Suppressor macrophage treated with lipopolysaccharide for 4 hours (primary cell): ENCODE results near the gene MAP7D1.
"Not testable (repeated sequence)": the region's sequence is repeated elsewhere in the genome, so short reads cannot be mapped to it uniquely, and the experiment has no call there.

Source experiments
- DNase-seq: peaks from one replicate; pipeline ENCODE4 v3.0.0-alpha.2; 2020

The MAP7D1 gene

DNA sequence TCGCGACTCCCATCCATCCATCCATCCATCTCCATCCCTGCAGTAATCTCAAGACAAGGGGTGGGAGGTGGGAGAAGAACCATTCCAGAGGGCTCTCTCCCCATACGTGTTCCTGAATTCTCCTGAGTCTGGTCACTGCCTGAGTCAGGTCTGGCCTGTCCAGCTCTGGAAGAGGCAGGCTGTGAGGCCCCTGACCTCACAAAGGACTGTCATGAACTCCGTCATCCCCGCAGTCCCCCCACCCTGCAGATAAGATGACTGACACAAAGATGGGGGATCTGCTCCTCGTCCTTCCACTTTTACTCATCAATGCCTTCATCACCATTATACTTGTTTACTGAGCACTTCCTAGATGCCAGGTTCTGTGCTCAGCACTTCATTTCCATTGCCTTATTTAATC lies 1.6 kb upstream of the MAP7D1 start:
- no peak for DNase-seq

DNA sequence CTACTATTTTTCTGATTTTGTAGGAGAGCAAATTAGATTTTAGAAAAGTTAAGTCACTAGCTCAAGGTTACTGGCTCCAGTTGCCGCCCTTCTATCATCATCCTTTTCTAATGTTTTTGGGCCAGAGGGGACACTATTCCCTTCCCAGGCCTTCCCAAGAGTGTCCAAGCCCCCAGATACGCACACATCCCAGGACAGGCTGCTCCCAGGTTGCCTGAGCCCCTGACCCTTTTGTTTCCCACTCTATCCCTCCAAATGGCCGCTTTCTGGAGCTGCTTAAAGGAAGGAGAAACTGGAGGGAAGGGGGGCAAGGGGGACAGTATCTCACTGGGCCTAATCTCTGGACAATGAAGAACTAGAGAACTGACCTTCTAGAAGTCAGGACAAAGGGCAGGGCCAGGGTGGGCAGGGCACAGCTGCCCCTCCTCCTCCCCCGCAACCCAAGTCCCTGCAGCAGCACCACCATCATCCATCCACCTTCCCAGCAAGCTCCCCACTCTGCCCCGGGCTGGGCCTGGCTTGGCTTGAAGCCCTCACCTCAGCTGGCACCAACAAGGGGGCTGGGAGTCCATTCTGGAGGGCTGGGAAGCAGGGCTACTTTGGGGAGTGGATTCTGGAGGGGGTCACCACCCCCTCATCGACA lies 1.1 kb upstream of the MAP7D1 start:
- DNase-seq, result no peak

DNA sequence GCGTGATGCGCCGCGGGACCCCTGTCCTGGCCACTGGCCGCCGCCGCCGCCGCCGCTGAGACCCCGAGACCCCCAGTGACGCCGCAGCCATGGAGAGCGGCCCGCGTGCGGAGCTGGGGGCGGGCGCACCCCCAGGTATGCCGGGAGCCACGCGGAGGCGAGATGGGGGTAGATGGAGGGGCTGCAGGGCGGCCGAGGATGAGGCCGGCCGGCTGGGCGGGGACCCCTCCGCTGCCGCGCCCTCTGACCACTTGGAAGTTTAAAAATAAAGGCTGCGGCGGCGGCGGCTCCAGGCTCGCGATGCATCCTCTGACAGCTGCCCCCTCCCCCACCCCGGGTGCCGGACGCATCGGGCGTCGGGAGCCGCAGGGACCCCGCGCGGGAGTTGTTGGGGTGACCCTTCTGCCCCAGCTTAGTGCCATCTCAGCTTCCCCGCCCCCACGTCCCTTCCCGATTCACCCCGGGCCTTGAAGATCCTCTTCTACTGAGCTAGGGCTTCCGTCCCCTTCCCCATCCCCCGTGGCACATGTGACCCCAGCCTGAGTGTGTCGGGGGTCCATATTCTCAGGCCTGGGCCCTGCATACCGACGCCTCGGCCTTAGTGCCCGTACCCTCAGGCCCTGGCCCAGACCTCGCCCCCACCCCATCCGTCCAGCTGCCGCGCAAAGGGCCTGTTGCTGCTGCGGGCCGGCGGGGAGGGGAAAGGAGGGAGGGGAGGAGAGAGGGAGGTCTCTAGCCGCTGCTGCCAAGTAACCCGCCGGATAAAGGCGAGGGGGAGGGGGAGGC lies 562 bp downstream of the MAP7D1 start:
- DNase-seq, result peak; percentile 40

DNA sequence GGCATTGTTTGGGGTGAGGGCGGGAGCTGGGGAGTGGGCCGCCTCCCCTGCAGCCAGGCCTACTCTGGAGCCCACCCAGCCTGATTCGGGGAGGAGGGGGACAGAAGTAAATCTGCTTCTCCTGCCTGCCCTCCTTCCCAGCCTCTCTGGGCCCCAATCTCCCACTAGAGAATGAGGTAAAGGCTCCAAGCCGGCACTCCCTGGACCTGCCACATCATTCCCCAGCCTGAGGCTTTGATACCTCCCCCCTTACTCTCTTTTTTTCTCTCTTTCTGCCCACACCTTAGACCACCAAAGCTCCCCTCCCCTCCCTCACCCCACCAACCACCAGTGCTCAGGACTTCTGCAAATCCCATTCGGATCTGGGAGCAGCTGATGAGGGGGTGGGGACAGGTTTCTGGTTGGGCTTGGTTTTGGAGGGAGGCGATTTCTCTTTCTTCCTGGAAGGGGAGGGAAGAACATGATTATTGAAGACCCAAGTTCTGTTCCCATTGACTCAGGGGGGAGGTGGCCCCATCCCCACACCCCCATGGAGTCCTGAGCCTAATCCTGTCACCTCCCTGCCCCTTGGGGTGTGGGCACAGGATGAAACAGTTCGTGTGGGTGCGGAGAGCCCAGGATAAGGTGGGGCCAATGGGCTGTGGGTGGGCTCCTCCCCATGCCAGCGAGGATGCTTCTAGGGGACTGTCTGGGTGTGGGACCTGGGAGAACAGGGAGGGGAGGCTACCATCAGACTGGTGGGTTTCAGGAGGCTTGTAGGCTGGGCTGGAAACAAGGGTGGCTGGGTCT lies 1.3 kb downstream of the MAP7D1 start:
- DNase-seq, result peak; percentile 33

DNA sequence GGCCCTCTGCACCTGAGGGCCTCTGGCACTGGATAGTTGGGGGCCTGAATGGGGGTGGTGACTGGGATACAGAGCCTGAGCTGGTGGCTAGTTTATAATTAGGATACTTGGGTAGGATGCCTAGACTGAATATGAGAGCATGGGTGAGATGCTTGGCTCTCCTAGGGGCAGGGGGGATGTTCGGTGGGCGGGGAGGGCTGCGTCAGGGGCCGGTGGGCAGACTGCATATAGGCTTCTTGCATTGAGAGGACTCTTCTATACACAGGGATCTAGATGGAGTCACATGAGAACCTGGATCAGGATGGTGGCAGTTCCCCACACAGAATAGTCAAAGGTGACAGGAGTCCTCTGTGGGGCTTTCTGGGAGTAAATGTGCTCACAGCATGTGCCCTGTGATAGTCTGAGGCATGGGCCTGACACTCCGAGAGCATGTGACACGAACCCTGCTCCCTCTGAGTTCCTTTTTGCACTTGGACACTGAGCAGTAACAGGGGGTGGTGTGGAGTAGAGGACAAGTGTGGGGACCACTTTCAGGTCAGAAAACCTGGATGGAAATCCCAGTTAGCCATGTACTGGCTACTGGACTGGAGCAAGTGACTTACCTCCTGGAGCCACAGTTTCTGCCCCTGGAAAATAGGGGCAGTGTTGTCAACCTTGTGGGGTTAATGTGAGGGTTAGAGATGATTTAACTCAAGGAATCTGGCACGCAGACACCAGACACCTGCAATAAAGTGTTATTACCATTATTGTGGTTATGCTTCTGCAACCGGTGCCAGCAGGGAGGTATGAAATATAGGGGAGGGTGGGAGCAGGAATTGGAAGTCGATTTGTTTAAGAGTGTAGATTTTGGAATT lies 2.2 kb downstream of the MAP7D1 start:
- no peak for DNase-seq

DNA sequence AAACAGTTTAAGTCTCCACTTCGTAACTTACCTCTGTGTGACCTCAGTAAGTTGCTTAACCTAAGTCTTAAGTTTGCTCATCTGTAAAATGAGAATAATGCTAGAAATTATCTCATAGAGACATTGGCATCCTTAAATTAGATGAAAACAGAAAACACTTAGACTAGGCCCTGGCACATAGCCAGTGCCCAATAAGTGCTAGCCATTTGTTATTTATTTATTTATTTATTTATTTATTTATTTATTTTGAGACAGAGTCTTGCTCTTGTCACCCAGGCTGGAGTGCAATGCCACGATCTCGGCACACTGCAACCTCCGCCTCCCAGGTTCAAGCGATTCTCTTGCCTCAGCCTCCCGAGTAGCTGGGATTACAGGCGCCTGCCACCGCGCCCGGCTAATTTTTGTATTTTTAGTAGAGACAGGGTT lies 2.9 kb downstream of the MAP7D1 start:
- not testable (repeated sequence) for DNase-seq

DNA sequence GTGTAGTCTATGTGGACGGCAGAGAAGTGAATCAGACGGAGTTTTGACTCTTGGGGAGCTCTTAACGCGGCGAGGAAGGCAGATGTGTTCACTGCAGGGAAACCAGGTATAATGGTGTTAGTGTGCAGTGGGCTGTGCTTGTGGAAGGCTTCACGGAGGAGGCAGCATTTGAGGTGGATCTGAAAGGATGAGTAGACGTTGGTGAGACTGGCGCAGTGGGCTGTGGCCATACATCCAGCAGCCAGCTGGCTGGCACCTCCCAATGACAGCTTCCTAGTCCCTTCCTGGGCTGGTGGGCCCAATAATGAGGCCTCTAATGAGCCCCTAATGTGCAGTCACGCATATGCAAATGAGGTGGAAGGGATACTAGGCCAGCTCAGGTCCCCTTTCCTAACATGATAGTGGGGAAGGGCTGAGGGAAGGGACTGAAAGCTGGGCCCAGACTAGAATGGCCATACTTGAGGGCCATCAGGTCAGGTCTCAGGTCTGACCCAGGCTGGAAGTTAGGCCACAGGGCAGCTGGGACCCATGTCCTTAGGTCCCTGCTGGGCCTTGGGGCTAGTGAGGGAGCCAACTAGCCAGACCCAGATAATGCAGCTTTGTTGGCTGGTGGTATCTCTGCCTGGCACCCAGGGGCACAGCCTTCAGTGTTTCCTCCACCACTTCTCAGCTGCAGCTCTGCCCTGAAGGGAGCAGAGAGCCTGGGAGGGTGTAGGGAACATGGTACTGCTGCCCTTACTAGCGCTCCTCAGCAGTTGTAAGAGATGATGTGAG lies 3.8 kb downstream of the MAP7D1 start:
- DNase-seq, result no peak

DNA sequence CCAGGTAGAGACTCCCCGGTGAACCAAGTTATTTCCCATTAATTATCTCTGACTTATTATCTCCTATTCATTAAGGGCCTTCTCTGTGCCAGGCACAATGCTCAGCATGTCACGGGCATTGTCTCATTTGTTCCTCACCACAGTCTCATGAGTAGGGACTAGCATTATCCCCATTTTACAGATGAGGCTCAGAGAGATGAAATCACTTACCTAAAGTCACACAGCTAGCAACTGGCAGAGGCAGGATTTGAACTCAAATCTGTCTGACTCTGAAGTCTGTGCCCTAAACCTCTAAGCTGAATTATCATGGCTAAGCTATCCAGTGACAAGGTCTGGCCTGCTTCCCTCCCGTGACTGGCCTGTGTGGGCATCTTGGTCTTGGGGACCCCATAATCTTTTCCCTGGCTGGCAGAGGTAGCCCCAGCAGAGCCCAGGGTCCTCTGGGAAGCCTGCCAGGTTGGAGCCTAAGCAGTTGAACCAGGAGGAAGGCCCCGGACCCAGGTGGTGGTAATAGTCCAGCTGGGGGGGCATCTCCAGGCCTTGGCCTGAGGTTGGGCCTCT lies 4.5 kb downstream of the MAP7D1 start:
- DNase-seq, result no peak

DNA sequence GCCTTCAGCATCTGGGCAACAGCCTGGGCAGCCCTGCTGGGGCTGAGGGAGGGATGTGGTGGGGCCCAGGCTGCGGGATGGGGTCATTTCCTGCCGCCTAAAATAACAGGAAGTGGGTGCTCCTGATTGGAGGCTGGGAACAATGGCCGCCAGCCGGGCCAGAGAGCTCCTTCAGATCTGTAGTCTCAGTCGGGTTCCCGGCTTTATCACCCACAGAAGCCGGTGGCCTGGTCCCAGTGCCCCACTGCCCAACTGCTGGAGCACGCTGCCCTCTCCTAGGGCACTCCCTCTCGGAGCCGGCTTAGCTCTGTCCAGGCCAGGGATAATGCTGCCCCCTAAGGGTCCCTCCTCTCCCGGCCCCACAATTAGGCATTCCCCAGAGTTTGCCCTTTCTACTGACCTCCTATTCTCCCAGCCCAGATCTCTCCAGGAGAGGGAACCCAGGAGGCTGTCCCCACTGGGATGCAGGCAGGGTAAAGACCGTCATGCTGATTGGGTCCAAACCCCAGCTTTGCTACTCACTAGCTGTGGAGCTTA lies 5.1 kb downstream of the MAP7D1 start:
- peak; percentile 77 for DNase-seq

DNA sequence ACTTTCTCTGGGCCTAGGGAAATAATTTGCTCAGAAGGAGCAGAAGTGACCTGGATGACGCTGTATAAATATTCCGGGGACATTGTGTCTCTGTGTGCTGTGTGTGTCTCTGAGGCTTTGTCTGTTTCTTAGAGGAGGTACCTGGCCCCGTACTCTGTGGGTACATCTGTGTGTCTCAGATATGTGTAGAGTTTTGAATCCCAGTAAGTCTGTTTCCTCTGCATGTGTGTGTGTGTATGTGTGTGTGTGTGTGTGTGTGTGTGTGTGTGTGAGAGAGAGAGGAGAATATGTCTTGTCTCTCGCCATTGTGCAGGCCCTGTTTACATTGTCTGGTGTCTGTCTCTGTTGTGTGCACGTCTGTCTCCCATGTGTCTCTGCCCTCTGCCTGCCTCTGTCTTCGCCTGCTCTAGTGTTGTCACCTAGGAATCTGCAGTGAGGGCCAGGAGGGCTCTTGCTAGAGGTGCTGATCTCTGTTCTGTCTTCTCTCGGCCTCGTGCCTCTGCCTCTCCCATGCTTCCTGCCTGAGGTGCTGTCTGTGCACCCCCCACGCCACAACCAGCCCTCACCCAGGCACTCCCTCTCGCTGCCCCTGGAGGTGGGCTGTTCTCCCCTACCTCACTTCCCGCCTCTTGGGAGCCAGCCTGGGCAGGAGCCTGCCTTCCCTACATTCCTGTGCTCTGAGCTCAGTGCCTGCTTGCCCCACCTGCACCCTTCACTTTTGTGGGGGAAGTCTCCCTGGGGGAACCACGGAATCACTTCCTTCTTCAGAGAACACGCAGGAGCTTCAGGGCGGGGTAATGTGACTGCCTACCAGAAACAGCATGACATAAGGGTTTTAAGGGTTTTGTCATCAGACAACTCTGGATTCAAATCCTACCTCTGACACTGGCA lies 5.9 kb downstream of the MAP7D1 start:
- peak; percentile 74 for DNase-seq

DNA sequence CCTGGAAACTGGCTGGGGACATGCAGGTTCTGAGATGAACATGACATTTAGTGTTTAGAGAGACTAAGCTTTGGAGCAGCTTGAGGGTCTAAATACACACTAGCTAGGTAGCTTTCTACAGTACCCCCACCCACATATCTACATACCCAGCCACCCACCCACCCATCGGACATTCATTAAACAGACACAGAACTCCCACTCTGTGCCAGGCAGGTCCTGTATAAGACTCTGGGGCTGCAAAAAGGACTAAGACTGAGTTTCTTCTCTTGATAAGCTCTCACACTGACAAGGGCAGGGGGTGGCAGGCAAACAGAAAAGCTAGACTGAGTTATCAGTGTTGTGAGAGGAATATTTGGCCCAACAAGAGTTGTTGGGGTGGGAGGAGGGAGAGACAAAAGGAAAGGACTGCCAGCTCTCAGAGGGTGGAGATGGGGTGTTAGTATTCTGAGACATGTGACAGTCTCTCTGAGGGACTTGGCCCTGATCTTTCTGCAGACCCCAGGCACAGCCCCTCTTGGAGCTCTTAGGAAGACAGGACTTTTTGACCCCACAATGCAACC lies 6.8 kb downstream of the MAP7D1 start:
- DNase-seq, result no peak

DNA sequence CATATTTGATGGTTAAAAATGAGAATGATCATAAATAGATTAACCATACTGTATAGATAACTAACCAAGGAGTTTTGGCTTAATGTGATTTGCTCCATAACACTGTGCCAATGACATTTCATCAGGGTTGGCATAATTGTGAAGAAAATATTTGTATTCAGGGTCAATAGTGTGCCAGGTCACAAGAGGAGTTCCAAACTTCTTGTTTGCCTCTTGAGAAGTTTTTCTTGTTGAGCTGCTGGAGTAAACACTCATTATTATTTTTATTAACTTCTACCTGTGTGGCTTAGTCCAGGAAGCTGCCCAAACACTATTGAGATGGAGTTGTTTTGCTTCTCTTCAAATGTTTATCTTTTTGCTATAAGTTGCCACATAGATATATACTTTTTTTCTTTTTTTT lies 7.5 kb downstream of the MAP7D1 start:
- no peak for DNase-seq

DNA sequence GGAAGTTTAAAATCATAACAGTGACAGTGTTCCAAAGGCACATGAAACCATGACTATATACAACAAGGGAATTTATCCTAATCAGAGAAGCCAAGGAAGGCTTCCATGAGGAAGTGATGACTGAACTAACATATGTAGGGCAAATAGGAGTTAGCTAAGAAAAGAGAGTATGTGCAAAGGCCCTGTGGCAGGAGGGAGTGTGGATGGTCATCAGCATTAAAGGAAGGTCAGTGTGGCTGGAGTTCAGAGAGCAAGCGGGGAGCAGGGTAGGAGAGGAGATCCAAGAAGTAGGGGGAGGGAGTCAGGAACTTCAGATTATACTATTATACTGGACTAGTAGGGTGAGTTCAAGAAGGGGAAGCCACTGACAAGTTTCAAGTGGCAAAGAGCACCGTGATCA lies 8.4 kb downstream of the MAP7D1 start:
- DNase-seq, result peak; percentile 32

DNA sequence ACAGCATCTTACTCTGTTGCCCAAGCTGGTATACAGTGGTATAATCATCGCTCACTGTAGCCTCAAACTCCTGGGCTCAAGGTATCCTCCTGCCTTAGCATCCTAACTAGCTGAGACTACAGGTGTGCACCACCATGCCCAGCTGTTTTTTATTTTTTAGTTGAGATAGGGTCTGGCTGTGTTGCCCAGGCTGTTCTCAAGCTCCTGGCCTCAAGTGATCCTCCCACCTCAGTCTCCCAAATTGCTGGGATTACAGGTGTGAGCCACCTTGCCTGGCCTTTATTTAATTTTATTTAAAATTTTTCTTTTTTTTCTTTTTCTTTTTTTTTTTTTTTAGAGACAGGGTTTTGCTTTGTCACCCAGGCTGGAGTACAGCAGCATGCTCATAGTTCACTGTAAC lies 9.2 kb downstream of the MAP7D1 start:
- no peak for DNase-seq

DNA sequence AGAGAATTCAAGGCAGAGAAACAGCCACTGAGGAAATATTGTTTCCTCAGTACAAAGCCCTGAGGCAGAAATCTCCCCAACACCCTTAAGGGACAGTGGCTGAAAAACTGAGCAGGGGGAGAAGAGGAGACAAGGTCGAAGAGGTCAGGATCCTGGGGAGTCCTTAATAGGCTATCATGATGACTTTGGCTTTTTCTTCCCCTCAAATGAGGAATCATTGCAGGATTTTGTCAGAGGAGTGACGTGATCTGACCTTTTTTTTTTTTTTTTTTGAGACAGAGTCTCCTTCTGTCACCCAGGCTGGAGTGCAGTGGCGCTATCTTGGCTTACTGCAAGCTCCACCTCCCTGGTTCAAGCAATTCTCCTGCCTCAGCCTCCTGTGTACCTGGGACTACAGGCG lies 10.2 kb downstream of the MAP7D1 start:
- DNase-seq, result peak; percentile 58

DNA sequence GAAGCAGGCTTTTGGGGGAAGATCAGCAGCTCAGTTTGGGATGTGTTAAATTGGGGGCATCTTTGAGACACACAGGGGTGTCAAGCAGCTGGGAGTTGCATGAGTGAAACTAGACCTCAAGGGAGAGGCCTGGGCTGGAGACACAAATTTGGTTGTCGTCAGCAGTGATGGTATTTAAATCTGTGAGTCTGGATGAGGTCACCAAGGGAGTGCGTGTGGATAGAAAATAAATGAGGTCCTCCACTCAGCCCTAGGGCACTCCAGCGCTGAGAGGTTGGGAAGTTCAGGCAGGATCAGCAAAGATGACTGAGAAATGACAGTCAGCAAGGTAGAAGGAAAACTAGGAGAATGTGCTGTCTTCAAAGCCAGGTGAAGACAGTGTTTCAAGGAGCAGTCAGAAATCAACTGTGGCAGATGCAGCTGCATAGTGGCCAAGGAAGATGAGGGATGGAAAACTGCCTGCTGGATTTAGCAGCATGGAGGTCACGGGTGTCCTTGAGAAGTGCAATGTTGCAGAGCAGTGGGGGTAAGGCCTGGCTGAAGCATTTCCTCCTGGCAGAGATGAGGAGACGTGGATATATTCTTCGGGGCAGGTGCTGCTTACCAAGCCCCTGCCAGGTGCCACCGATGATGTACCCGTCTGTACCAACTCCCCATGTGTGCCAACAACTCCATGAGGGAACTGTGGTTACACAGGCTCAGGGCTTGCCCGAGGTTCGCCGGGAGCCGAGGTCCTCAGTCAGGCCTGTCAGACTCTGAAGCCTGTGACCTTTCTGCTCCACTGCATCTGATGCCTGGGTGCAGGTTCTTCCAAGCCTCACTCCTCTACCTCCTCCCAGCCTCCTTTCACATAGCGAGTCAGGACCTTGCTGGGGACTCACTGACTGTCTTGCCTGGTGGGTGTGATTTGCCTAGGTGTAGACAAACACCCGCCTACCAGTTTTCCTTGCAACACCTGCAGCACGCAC lies 11.3 kb downstream of the MAP7D1 start:
- no peak for DNase-seq

DNA sequence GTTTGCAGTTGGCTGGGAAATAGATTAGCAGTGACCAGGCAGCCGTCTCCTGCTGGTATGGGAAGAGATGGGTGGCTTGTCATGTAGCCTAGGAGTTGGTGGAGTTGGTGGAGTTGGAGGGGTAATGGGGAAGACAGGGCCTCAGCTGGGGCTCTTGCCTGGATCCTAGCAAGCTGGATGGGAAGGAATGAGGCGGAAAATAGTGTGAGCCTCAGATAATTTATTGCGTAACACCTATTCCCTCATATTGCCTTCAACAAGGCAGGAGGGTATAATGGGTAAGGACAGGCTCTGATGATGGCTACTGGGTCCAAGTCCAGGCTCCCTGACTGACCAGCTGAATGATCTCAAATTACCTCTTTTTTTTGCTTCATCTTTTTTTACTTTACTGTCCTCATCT lies 12.6 kb downstream of the MAP7D1 start:
- no peak for DNase-seq

DNA sequence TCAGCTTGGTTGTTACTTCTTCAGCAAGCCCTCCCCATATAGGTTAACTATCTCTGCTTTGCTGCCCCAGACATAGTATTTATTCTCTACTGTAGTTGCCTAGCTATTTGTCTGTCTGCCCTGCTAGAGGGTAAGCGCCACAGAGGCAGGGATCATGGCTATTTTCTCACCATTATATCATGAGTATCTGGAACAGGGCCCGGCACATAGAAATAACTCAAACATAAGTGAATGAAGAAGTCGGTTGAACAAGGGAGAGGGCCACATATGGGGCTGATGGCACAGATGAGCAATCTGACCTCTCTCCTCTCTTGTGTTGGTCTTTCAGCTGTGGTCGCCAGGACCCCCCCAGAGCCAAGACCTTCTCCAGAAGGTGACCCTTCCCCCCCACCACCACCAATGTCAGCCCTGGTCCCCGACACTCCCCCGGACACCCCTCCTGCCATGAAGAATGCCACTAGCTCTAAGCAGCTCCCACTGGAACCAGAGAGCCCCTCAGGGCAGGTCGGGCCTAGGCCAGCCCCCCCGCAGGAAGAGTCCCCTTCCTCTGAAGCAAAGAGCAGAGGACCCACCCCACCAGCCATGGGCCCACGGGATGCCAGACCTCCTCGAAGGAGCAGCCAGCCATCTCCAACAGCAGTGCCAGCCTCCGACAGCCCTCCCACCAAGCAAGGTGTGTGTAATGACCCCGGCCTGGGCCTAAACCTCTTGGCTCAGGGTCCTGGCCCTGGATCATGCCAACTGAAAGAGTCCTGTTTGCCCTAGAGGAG lies 14.9 kb downstream of the MAP7D1 start:
- no peak for DNase-seq
